ENCODE data around the gene PITRM1. TPM values are rescaled to one million over a fixed set of nuclear protein-coding genes. Genes with fewer than 3 reads are reported as not detected.

PITRM1 gene
- total RNA-seq, 1 experiment from 2014 or later = 47.5 TPM

DNA sequence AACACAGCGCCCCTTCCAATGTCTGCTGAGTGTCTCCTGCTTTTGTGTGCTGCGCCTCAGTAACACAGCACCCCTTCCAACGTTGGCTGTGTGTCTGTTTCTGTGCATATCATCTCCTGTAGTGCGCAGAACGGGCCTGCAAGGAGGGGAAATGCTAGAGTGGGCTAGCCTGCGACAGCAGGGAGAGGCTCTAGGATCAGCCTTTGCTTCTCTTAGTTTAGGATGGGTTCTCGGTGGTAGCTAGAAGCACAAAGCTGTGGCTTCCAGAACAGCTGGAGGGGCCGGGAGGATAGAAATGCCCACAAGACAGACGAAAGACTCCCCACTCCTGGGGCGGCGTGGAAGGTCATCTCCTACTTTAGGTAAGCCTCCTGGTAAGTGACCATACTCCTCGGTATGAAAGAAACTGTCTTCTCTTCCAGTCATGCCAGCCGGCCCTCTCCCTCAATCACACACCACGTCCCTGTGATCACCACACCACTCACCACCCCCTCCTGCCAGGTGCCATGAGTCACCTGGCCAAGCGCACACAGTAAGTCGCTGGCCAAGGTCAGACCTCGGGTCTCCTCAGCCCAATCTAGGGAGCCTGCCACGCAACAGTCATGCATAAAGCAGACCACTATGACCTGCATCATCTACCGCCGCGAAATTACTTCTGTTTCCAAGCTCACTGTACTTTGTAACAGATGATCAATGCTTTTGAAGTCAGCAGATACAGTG is 4.8 kb downstream of the PITRM1 start:
- no peak for DNase-seq (ENCODE audit: low spot score)

DNA sequence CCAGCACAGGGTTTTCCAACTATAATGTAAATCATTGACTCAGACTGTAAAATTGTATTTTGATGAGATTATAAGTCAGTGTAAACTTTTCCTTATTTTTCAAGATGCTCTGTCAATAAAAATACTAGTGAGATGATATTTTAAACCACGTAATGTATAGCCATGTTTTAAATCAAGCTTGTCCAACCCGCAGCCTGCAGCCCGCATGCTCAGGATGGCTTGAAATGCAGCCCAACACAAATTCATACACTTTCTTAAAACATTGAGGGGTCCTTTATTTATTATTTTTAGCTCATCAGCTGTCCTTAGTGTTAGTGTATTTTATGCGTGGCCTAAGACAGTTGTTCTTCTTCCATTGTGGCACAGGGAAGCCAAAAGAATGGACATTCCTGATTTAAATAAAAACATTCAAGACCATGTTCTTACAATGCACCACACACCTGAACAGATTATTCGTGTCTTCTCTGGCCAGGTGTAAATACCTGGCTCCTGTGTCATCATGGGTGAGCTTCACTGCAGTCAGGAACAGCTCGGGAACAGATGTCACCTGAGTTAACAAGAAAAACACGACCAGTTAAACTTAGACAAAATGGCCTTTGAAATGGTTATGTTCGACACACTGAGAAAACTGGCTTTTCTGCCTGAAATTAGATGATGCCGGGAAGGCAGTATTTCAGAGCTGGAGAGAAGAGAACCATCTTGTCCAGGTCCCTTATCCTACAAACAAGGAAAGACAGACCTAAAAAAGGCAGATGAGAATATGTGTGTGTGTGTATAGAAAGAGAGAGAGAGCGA is 5.9 kb downstream of the PITRM1 start:
- DNase-seq (ENCODE audit: low spot score) = no peak

DNA sequence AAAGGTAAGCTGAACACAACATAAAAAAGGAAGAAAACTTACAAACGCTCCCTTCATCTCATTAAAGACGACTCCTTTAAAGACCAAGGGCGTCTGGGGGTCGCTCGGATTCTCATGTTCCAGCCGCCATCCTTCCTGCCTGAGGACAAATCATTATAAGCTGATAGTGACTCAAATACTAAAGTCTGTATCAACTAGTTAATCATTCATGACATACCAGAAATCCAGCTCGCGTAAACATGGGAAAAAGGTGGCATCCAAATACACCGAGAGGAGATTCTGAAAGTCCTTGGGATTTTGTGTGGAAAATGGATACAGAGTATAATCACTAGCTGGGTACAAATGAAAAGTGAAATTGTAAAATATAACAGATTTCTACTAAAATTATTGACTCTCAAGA is 7.4 kb downstream of the PITRM1 start:
- DNase-seq (ENCODE audit: low spot score) = no peak

DNA sequence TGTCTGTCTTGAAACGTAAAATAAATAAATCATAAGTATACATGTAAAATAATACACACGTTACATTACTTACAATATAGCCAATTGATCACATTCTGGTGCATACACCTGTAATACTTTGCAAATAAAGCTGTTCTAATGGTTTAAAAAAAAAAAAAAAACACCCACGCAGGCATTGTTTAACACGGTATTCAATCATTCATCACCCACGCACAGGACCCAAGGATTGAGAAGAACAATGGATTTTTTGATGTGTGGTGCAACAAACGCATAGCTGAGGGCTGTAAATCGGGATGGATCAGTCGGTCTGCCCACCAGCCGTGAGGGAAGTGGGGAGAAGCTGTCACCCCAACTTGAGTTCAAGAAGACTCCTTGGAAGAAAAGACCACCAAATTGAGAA is 8.7 kb downstream of the PITRM1 start:
- DNase-seq (ENCODE audit: low spot score) = no peak

DNA sequence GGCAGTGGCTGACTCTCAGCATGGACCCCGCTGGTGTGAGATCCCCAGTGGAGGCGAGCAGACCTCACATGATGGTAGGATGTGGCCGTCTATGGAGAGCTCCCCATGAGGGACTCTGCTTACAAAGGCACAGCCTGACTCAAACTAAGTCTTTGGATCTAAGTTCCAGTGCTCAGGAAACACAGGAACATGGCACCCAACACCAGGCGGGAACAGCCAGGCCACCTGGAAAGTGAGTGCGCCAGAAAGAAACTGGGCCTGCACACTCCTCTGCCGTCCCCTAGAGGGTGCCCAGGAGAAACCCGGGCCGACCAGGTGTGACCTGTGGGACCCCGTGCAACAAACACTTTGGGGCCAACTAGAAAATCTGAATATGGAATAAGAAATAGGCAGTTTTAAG is 10.0 kb downstream of the PITRM1 start:
- no peak for DNase-seq (ENCODE audit: low spot score)

DNA sequence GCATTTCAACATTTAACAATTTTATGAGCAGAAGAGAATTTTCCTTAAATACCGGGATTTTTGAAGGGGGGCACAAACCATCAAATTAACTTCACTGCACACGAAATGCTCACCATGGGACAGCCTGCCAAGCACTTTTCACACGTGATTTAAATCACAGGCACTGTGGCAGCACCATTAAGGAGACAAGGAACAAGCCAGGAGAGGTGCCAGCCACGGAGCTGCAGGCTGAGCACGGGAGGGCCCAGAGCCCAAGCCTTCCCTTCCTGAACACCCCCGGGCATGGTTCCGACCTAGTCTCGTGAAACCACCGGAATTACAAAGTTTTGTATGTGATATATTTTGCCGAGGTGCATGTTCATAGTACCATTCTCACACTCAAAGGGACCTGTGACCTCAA is 13.4 kb downstream of the PITRM1 start:
- DNase-seq (ENCODE audit: low spot score) = no peak

DNA sequence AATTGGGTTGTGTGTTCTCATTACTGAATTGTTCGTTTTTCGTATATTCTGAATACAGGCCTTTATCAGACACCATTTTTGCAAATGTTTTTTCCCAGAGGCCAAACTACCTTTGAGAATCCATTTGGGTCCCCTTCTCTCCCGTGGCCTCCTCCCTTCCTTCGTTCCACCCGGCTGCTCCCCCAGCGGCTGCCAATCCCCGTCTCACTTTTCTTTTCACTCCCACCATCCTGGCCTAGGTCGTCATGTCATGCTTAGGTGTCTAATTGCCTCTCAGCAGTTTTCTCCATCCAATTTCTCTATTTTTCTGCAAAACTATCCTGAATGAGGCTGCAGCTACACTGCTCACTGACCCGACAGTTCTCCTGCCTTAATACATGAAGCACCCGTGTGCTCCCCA is 17.9 kb downstream of the PITRM1 start:
- DNase-seq (ENCODE audit: low spot score) = no peak

DNA sequence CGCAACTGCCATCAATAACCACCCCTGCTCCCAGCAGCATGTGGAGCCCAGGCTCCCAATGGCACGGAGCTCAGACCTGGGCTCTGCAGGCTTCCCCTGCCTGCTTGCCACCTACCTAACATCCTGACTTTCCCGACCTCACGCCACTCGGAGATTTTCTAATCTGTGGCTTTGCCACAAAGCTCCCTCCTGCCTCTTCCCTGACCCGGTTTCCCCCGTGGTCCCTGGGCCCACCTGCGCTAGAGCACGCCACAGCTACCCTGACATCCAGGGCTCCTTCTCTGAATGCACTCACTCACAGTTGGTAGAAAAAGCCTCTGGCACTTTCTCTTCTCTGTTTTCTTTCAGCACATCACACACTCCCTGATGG is 20.0 kb downstream of the PITRM1 start:
- no peak for DNase-seq (ENCODE audit: low spot score)

DNA sequence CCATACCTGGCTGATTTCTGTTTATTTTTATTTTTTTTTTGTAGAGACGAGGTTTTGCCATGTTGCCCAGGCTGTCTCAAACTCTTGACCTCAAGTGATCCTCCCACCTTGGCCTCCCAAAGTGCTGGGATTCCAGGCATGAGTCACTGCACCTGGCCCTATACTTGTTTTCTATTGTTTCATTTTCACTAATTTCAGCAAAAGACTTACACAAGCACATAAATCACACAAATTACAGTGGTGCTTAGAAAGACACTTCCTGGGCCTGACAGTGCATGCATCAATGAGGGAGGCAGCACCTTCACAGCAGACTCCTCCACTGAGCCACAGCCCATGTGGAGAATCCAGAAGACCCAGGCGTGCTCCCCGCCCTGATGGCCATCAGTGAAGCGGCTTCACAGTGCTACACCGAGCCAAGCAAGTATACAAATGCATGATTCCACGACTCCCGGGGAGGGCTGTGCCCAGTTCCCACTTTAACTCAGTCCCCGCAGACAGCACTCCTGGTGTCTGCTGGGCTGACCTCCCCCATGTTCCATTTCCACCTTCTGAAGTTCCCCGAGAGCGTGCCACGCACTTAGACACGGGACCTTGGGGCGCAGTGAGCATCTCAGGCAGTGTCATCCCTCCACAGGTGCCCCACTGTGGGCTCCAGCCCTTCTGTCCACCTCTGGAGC is 20.6 kb downstream of the PITRM1 start:
- no peak for DNase-seq (ENCODE audit: low spot score)

DNA sequence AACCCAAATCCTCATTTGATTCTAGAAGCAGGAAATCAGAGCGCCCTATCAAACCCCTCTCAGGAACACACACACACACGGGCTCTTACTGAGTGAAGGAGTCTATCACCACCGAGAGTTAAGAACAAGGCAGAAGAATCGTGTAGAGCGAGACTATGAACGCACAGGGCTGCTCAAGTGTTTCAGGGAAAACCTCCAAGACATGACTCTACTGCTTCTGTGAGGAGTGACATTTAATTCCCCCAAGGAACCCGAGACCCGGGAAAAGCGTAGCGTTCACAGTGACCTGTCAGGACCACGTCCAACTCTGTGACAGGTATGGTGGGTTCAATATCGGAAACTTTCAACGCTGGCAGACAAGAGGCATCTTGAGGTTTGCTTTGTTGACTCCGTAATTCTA is 21.6 kb downstream of the PITRM1 start:
- no peak for DNase-seq (ENCODE audit: low spot score)

DNA sequence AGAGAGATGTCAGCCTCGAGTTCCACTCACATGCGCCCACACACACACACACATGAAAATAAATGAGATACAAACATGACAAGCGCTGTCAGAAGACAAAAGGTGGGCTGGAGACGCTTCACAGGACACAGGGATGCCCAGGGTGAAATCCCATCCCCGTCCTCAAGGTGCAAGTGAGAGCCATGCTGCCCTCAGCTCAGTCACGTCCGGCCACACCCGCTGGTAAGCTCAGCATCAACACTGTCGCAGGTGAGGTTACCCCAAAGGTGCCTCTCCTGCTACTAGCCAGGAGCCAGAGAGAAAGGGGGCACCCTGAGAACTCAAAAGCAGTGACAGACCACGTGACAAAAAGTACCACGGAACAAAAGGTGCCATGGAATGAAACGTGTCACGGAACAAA is 22.2 kb downstream of the PITRM1 start:
- DNase-seq (ENCODE audit: low spot score) = no peak

DNA sequence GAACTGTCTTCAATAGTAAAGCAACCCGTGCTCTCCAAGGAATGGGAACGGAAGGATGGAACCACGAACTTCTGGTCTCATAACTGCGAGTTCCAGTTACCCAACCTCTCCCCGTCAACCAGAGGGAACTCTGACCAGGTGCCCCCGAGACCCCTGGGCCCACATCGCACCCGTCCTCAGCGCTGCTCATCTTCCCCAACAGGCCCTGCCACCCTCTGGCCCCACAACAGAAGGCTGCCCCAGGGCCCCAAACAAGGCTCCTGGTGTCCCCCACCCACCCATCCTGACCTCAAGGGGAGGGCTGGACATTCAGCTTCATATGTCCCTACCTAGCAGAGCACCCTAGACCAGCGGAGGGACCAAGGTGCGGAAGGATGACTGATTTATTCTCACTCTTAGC is 22.7 kb downstream of the PITRM1 start:
- no peak for DNase-seq (ENCODE audit: low spot score)

DNA sequence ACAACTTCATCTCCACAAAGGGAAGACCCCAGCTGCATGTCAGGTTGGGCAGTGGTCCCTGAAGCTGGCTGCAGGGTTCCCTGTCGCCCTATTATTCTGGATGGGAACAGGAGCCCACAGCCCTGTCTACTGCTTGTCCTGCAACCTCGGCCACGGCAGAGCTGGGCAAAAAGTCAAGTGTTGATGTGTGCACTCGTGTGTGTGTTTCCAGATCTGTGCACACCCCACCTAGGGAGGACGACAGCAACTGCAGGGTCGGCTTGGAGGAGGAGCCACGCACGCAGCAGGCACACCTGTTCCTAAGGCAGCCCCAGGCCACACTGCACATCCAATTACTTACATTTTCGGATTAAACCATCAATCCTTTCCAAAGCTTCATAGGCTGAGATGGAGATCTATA is 23.6 kb downstream of the PITRM1 start:
- no peak for DNase-seq (ENCODE audit: low spot score)

DNA sequence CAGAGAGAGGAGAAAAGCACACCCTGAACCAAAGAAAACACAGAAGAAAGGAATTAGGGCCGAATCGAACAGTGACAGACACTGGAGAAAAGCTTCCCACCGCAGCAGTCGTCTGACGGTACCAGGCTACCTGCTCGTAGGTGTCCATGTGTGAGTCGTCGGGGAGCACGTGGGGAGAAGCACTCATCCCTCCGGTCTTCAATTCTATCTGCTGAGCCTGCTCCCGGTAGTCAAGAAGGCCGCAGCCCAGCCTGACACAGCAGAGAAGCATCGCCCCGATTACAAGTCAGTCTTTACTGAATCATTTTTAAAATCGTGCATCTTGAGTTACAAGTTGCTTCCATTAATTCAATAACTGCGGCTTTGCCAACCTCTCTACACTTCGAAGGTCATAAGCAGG is 24.5 kb downstream of the PITRM1 start:
- DNase-seq (ENCODE audit: low spot score) = no peak

DNA sequence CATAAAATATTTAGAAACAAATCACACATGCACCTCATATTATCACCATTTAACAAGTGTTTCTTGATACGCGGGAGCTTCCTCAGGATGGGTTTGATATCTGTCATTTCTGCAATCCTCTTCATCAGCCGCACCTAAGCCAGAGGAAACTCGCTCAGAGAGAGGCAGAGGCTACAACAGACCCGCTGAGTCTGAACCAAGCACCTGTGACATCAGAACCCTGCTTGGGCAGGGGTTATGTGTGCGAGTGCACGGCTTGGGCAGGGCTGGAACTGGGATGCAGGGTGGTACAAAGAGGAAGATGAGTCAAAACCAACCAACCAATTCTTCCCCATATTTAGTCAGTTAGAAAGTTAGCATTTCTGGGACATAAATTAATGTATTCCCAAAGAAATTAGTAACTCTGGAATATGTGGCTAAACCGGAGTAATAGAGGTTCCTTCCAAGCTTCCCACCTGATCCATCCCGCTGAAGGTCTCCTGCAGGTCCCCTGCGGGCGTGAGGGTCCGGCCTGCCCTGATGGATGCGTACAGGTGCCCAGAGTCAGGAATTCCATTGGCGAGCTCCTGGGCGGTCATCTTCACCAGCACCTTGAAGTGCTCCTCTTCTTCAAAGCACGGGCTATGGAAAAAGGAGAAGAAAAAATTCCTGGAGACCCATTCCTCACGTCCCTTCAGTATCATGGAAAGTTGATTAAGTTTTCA is 25.3 kb downstream of the PITRM1 start:
- no peak for DNase-seq (ENCODE audit: low spot score)

DNA sequence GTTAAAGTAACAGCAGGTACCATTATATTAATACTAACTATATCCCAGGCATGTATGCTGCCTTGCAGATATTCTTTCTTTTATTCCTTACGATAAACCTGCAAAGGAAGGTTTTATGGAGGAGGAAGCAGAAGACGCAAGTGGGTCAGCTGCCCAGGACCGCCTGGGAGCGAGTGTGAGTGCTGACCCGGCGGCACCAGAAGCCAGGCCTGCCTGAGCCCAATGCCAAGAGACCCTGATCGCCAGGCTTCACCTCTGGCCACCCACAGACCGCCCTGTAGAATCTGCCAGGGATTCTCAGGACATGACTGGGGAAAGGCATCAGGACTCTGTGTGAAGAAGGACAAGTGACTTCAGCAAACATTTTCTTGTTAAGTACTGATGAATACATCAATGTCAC is 26.3 kb downstream of the PITRM1 start:
- no peak for DNase-seq (ENCODE audit: low spot score)

DNA sequence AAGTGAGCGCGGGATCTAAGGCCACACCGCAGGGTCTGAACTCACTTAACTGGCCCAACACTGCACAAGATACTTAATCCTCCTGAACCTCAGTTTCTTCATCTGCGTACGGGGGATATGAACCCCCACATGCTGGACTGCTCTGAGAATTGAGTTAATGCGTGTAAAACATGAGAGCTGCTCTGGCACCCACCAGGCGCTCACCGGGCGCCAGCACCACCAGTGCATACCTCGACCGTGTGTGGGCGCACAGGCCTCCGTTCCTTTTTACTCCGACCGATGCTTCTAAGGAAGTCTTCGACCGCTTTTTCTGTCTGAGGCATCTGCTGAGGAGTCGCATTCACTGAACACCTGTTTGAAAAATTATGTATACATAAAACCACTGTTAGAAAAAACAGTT is 27.2 kb downstream of the PITRM1 start:
- DNase-seq (ENCODE audit: low spot score) = no peak

DNA sequence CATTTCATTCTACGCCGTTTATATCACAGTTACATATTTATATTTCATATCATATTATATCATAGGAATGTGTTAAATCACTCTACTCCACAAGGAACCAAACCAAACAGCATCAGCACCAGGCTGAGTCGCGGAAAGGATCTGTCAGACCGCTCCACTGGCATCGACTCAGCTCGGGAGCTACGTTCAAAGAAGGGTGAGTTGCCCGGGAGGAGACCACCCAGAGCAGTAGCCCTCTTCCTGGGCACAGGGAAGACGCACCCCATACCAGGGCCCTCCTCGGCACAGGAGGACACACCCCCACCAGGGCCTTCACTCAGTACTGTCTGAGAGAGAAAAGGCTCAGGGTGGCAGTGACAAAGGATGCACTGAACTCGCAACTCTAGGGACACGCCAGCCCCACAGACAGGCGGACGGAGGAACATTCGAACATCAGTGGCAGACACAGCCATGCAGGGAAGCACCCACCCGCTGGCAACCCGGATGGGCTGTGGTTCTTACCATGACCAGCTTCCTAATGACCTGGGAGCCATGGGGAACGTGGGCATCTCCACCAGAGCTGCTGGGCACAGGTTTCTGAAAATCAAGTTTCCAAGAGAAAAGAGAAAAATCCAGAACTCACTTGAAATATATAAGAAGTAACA is 28.7 kb downstream of the PITRM1 start:
- no peak for DNase-seq (ENCODE audit: low spot score)

DNA sequence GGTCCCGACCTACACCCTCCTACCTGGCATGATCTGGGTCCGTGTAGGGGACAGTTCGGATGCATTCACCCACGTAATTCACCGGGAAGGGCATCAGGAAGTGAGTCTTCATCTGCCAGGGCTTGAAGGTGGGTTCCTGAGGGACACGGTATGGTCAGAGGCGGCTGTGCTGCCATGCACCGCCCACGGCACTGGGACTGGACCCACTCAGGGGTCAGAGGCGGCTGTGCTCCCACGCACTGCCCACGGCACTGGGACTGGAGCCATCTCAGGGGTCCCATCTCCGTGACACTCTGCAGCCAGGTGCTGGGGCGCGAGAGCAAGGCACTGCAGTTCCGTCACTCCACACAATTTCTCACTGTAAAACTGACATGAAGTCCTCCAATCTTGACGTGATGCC is 29.2 kb downstream of the PITRM1 start:
- DNase-seq (ENCODE audit: low spot score) = no peak

DNA sequence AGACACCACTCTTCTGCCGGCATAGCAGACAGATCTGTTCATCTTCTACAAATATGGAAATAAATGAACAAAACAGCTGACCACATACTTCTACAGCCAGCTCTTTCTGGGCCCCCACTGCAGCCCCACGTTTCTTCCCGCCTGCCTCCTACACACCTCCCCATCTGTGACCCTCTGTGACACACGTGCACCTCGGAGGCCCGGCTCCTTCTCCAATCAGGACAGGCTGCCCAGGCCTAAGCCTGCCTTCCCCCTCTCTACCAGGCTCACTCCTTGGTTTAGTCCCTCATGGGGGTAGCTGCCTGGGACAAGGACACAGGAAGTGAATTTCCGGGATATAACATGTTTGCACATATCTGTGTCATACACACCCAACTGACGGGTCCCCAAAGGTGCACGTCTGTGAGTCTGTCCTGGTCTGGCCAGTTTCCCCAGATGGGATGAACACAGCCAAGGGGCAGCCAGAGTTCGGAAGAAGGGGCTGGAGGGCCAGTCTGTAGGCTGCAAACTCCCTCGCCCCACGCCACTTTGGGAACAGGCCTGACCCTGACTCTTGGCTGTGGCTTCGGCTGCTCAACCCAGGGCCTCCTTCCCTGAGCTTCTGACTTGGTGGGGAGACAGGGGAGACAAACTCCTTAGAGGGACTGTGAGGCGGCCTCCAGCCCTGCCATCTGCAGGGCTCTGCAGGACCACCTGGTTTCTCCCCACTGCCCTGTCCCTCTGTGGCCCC is 30.3 kb downstream of the PITRM1 start:
- no peak for DNase-seq (ENCODE audit: low spot score)

DNA sequence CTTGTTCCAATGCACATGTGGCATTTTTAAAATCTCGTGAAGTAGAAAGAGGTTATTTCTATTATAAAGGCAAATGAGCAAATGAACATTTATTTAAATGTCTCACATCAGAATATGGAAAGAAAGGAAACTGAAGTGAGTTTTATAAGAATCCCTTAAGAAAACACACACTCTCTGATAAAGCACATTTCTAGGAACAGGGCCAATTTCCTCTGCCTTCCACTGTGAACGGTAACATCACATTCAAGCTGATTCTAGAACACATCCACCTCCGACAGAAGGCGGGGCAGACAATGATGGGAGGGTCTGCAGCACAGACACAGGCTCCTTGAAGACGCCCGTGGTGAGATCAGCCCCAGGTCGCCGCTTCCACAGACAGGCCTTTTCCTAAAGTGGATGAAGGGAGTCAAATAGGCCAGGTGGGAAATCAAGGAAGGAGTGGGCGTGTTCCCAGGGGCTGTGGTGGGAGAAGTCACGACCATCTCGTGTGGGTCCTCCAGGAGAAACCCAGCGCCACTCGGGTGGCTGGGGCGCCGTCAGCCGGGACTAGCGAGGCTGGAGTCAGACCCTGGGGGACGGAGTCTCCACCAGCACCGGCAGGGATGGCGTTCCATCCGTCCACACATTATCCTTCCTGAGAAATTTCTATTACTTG is 31.1 kb downstream of the PITRM1 start:
- no peak for DNase-seq (ENCODE audit: low spot score)

Data from H4 (cell line).